GM13976 (cell line): ENCODE results near the gene TOP2B.

Source experiments
- DNase-seq: peaks from one replicate; pipeline ENCODE4 v3.0.0; 2012; ENCODE audit warnings: low spot score
- CTCF ChIP-seq: IDR thresholded peaks from 2 replicates; pipeline ENCODE4 v1.5.1; 2012; ENCODE audit warnings: borderline replicate concordance, mild to moderate bottlenecking; ENCODE audit not compliant: insufficient read depth; ENCODE audit errors: extremely low read depth, missing control alignments, control extremely low read depth
- in situ Hi-C: fragments of 300-500 bp; cut with MboI; formaldehyde crosslinking; loops from one replicate; pipeline ENCODE4 v1.12.0; 2022; ENCODE audit warnings: low sequenced_read_pairs, mixed read lengths, inconsistent platforms; ENCODE audit not compliant: unreplicated experiment

The TOP2B gene

GRCh38 chr3:25678581-25678980 is 13.9 kb upstream of the TOP2B start:
- no peak for TF ChIP-seq CTCF
- in situ Hi-C loops: no loop called here
- DNase-seq: no peak

- DNase-seq: no peak
- TF ChIP-seq CTCF: no peak
- in situ Hi-C loops: no loop called here
These were observed 12.4 kb upstream of the TOP2B start for GRCh38 chr3:25677121-25677520.

- no peak for TF ChIP-seq CTCF
- DNase-seq: no peak
- in situ Hi-C loops: no loop called here
These were observed 10.0 kb upstream of the TOP2B start for GRCh38 chr3:25674670-25675069.

- in situ Hi-C loops: no loop called here
- no peak for DNase-seq
- TF ChIP-seq CTCF: no peak
These were observed 9.1 kb upstream of the TOP2B start for GRCh38 chr3:25673738-25674298.

GRCh38 chr3:25665315-25666280 is 891 bp upstream of the TOP2B start:
- in situ Hi-C loops: no loop called here
- no peak for TF ChIP-seq CTCF
- DNase-seq: peak; percentile 80

- in situ Hi-C loops: no loop called here
- TF ChIP-seq CTCF: no peak
- DNase-seq: peak; percentile 61
These were observed 567 bp downstream of the TOP2B start for GRCh38 chr3:25663869-25664811.
